Fibroblast of lung (primary cell): ENCODE results near the gene PER2. TPM values are rescaled to one million over a fixed set of nuclear protein-coding genes. Genes with fewer than 3 reads are reported as not detected.

Experiments used
- DNase-seq, 2 donors: peaks; one replicate each; pipeline versions ENCODE4 v3.0.0 to v3.0.0-alpha.2; 2010; ENCODE audit warnings: low read depth in 2 of 2
- H2AFZ ChIP-seq: 2 replicates; pipeline ENCODE4 v1.5.1; 2012; ENCODE audit warnings: low read length, control low read depth, inconsistent platforms
- H3K27ac ChIP-seq: 2 replicates; pipeline ENCODE4 v1.5.1; 2011; ENCODE audit warnings: low read length, control low read depth; ENCODE audit not compliant: insufficient read depth
- H3K27me3 ChIP-seq: 2 replicates; pipeline ENCODE4 v1.5.1; 2011; ENCODE audit warnings: mild to moderate bottlenecking, low read length; ENCODE audit not compliant: control insufficient read depth, insufficient read depth
- H3K36me3 ChIP-seq: 2 replicates; pipeline ENCODE4 v1.5.1; 2011; ENCODE audit warnings: low read length; ENCODE audit not compliant: control insufficient read depth, insufficient read depth
- H3K4me1 ChIP-seq: 2 replicates; pipeline ENCODE4 v1.5.1; 2011; ENCODE audit warnings: low read length; ENCODE audit not compliant: control insufficient read depth, insufficient read depth; ENCODE audit errors: extremely low read depth
- H3K4me2 ChIP-seq: 2 replicates; pipeline ENCODE4 v1.5.1; 2011; ENCODE audit warnings: low read length, control low read depth; ENCODE audit not compliant: insufficient read depth; ENCODE audit errors: extremely low read depth
- H3K4me3 ChIP-seq, 4 experiments: fragments of 200-600 bp in 1 of 4; sonication (generic) in 1 of 4; replicated peaks in 1 of 4; 2 replicates each; pipeline ENCODE4 v1.5.1; 2011 to 2016; ENCODE audit warnings: low read length in 4 of 4, low read depth in 3 of 4, mild to moderate bottlenecking in 3 of 4, control low read depth in 2 of 4, inconsistent platforms in 1 of 4, mixed read lengths in 1 of 4; ENCODE audit not compliant: insufficient read depth in 1 of 4; ENCODE audit errors: control extremely low read depth in 1 of 4
- H3K79me2 ChIP-seq: 2 replicates; pipeline ENCODE4 v1.5.1; 2012; ENCODE audit warnings: mild to moderate bottlenecking, low read length, inconsistent platforms; ENCODE audit not compliant: control insufficient read depth, insufficient read depth
- H3K9ac ChIP-seq: 2 replicates; pipeline ENCODE4 v1.5.1; 2011; ENCODE audit warnings: mild to moderate bottlenecking, low read length, control low read depth; ENCODE audit not compliant: insufficient read depth
- H3K9me3 ChIP-seq: 2 replicates; pipeline ENCODE4 v1.5.1; 2012; ENCODE audit warnings: low read depth, low read length; ENCODE audit not compliant: control insufficient read depth, insufficient read depth
- H4K20me1 ChIP-seq: 2 replicates; pipeline ENCODE4 v1.5.1; 2011; ENCODE audit warnings: low read length; ENCODE audit not compliant: control insufficient read depth, insufficient read depth; ENCODE audit errors: extremely low read depth
- CTCF ChIP-seq, 2 donors: IDR thresholded peaks in 1 of 2; conservative IDR thresholded peaks in 1 of 2; 1 replicate in 1 of 2; 2 replicates in 1 of 2; pipeline ENCODE4 v1.5.1; 2011 to 2012; ENCODE audit warnings: low read length in 2 of 2, control low read depth in 1 of 2, inconsistent platforms in 1 of 2, low read depth in 1 of 2, mild to moderate bottlenecking in 1 of 2
- EZH2 ChIP-seq: IDR thresholded peaks from 2 replicates; pipeline ENCODE4 v1.5.1; 2012; ENCODE audit warnings: low read length, control low read depth, mild to moderate bottlenecking; ENCODE audit errors: missing control alignments
- polyA plus RNA-seq, 2 donors: library from polyadenylated mRNA; depleted of rRNA in 1 of 2; stranded (reverse) in 1 of 2; unstranded in 1 of 2; fragments of >200 nt; gene quantifications; 2 replicates each; pipeline ENCODE4 v1.2.1, GENCODE V29; 2011 to 2012; ENCODE audit warnings: missing spikeins in 1 of 2
- total RNA-seq: library from RNA; depleted of rRNA; stranded (reverse); fragments of >200 nt; gene quantifications from 2 replicates; pipeline ENCODE4 v1.2.1, GENCODE V29; 2014

PER2 gene
- total and polyA plus RNA-seq, 2 donors (not counting 1 experiment from before 2014, with no cell fraction given): 1.9 to 4.6 TPM

- no peak for TF ChIP-seq EZH2
- TF ChIP-seq CTCF (conservative IDR thresholded peaks at IDR 0.05 in 1 of 2, IDR thresholded peaks at IDR 0.05 in 1 of 2; ENCODE audit: low read depth in 1 of 2, low read length in 2 of 2): no peak
- no peaks in the 10 kb centered on the region for H3K9me3 ChIP-seq
- no peak overlapping the region for H3K4me2 ChIP-seq
- no peaks in the 10 kb centered on the region for H3K27me3 ChIP-seq
- DNase-seq: no peak
- no peak overlapping the region for H2AFZ ChIP-seq
- no peak overlapping the region for H3K9ac ChIP-seq
- no peak overlapping the region for H3K4me3 ChIP-seq
- H3K27ac ChIP-seq: no peak overlapping the region
- H3K36me3 ChIP-seq: peaks cover 2% of the 10 kb centered on the region
- no peaks in the 10 kb centered on the region for H3K4me1 ChIP-seq
- no peaks in the 10 kb centered on the region for H4K20me1 ChIP-seq
- H3K79me2 ChIP-seq: no peaks in the 10 kb centered on the region
These were observed 17.8 kb downstream of the PER2 start for GRCh38 chr2:238270606-238271005.

DNA sequence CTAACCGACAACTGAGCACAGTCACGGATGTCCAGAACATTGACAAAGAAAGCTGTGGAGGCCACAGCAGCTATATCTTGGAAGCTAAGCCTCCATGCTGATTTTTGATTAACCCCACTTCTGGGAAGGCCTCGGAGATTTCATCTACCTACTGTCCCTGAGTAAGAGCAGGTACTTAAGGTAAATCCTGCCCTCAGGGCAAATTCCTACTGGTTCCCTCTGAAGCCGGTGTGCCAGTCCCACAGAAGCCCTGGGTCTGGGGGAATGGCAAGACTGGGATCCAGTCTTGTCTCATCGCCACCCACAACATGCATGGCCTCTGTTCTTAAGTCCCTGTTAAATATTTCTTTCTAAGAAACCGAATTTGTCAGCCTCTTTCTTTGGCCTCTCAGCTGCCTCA, 18.7 kb downstream of the PER2 start:
- Histone ChIP-seq H2AFZ (no peak overlapping the region), H3K9ac (no peak overlapping the region), H3K4me1 (no peaks in the 10 kb centered on the region), H3K9me3 (no peaks in the 10 kb centered on the region), H4K20me1 (no peaks in the 10 kb centered on the region), H3K4me3 (no peak overlapping the region), H3K27me3 (no peaks in the 10 kb centered on the region), H3K27ac (no peak overlapping the region), H3K4me2 (no peak overlapping the region), H3K79me2 (no peaks in the 10 kb centered on the region), H3K36me3 (peaks cover 2% of the 10 kb centered on the region)
- TF ChIP-seq CTCF (conservative IDR thresholded peaks at IDR 0.05 in 1 of 2, IDR thresholded peaks at IDR 0.05 in 1 of 2; ENCODE audit: low read depth in 1 of 2, low read length in 2 of 2): no peak
- DNase-seq: no peak

- no peaks in the 10 kb centered on the region for H3K9me3 ChIP-seq
- H3K79me2 ChIP-seq: no peaks in the 10 kb centered on the region
- no peak overlapping the region for H3K9ac ChIP-seq
- no peak overlapping the region for H2AFZ ChIP-seq
- no peak overlapping the region for H3K27ac ChIP-seq
- H3K36me3 ChIP-seq: peaks cover 2% of the 10 kb centered on the region
- H3K4me2 ChIP-seq: no peak overlapping the region
- no peaks in the 10 kb centered on the region for H4K20me1 ChIP-seq
- peaks cover 3% of the 10 kb centered on the region for H3K4me1 ChIP-seq
- no peak overlapping the region for H3K4me3 ChIP-seq
- no peak for DNase-seq
- TF ChIP-seq CTCF (conservative IDR thresholded peaks at IDR 0.05 in 1 of 2, IDR thresholded peaks at IDR 0.05 in 1 of 2; ENCODE audit: low read depth in 1 of 2, low read length in 2 of 2) (no peak), EZH2 (no peak)
- H3K27me3 ChIP-seq: no peaks in the 10 kb centered on the region
These were observed 20.3 kb downstream of the PER2 start for GRCh38 chr2:238267884-238268680.
